Right ventricle myocardium inferior (tissue), 1 donor: ENCODE data around the gene SEPTIN2. TPM values are rescaled to one million over a fixed set of nuclear protein-coding genes. Genes with fewer than 3 reads are reported as not detected.
"Not testable (repeated sequence)": the region's sequence is repeated elsewhere in the genome, so short reads cannot be mapped to it uniquely, and the experiment has no call there.

Experiments used
- ATAC-seq: fragments of 200-7000 bp; cut with Tn5 transposase; one replicate; pipeline ENCODE4 v1.9.1; 2020; ENCODE audit warnings: mild to moderate bottlenecking, moderate library complexity
- DNase-seq: peaks from one replicate; pipeline ENCODE4 v3.0.0; 2021; ENCODE audit errors: missing footprints
- intact Hi-C: fragments of 100-400 bp; cut with DNase I; formaldehyde crosslinking; loops from one replicate; pipeline ENCODE4 v1.11.0; 2022
- total RNA-seq: library from RNA; stranded (reverse); fragmentation: NEBNext Ultra II Directional; extraction: Animal tissue kit (Norgen Biotek cat#: 25700); gene quantifications from one replicate; pipeline ENCODE4 v1.2.1, GENCODE V29; 2021
- donor health status: DM: no; HTN: yes; CAD: no; lungs with severe emphysema.

The SEPTIN2 gene
- total RNA-seq, 1 donor from 2014 or later: 150 TPM

GRCh38 chr2:241358470-241358869 is 42.7 kb downstream of the SEPTIN2 start:
- ATAC-seq: no peak
- DNase-seq: no peak
- intact Hi-C loops: loop anchor here (5.0 kb wide), 1 partner anchor 149 kb away; the partner anchor contains the start of gene STK25

DNA sequence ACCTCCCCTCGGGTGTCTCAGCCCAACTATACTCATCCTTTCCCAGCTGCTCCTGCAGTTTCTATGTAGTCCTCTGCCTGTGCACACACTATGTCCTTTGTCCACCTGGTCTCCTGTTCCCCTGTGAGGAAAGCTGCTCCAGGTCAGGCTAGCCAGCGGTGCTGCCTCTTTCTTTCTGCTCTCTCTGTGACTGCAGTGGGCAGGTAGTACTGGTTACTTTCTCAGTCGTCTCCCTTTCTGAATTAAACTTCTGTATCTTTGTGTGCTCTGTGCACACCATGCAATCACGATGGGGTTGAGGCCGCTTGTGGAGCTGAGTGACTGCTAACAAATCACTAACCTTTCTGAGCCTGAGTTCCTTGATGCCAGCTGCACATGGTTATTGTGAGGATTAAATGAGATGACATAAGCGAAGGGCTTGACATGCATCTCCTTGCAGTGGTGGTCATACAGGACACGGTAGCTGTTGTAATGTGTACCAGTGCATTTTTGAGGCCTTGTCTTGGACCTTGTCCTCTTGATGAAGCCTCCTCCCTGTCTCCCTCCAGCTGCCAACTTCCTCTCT is 43.8 kb downstream of the SEPTIN2 start:
- ATAC-seq (no peak), DNase-seq (no peak)
- intact Hi-C loops: loop anchor here (5.0 kb wide), 1 partner anchor 148 kb away; the partner anchor contains the start of gene STK25

- intact Hi-C loops: no loop called here
- no peak for ATAC-seq
- DNase-seq: no peak
Measured at GRCh38 chr2:241363426-241363825, 47.7 kb downstream of the SEPTIN2 start.

DNA sequence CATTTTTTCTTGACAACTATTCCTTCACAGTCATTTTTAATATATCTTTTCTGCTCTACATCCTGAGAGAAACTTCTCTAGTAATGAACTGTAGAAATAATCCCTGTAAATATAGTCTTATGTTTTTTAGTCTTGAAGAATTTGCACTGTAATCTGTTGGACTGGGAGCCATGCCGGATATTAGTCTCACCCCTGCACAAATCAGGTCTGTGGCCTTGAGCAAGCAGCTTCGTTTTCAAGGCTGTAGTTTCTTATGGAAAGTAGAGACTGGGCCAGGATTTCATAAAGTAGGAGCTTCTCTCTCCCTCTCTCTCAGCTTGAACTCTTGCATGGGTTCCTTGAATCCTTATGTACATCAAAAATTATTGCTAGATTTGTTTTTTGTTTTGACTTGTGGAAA is 49.1 kb downstream of the SEPTIN2 start:
- DNase-seq (no peak), ATAC-seq (no peak)
- intact Hi-C loops: no loop called here

DNA sequence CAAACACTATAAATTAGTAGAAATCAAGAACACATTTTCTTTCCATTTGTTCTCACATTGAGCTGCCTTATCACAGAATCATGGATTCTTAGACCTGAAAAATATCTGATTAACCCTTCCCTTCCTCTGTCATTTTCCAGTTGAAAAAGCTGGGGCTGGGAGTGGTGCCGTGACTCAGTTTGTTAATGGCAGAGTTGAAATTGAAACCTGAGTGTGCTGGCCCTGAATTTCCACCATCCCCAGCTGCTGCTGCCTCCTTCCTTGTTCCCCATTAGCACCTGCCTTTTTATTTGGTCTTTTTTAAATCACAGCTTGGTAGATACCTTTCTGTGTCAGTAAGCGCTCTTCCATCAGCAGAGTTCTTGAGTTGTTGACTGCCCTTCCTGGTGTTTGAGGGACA is 51.0 kb downstream of the SEPTIN2 start:
- intact Hi-C loops: no loop called here
- DNase-seq (no peak), ATAC-seq (no peak)

DNA sequence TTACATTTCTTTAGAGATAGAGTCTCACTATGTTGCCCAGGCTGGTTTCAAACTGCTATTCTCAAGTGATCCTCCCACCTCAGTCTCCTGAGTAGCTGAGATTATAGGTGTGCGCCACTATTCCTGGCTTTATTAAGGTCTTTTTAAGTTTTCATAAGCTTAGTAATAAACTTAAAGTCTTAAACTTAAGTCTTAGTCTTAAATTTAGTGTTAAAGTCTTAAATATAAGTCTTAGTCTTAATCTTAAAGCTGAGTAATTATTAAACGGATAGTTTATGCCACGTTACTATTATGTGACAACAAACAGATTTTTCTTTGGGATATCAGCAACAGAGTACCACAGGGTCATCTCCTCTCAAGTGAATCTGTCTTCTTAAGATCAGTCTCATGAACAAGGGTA is 52.9 kb downstream of the SEPTIN2 start:
- ATAC-seq (no peak), DNase-seq (no peak)
- intact Hi-C loops: no loop called here

GRCh38 chr2:241372361-241372992 is 56.8 kb downstream of the SEPTIN2 start:
- no peak for DNase-seq
- intact Hi-C loops: no loop called here
- ATAC-seq: no peak

- intact Hi-C loops: no loop called here
- ATAC-seq: no peak
- DNase-seq: no peak
Measured at GRCh38 chr2:241373446-241373845, 57.7 kb downstream of the SEPTIN2 start.

DNA sequence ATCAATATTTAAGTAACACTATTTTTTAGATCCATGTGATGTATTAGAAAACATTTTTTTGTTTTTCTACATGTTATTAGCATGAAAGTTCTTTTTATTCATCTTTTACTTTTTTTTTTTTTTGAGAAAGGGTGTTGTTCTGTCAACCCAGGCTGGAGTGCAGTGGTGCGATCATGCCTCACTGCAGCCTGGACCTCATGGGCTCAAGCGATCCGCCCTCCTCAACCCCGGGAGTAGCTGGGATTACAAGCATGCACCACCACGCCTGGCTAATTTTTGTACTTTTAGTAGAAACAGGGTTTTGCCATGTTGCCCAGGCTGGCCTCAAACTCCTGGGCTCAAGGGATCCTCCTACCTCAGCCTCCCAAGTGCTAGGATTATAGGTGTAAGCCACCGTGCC is 58.2 kb downstream of the SEPTIN2 start:
- intact Hi-C loops, DNase-seq, ATAC-seq: not testable (repeated sequence)

GRCh38 chr2:241375300-241375699 is 59.6 kb downstream of the SEPTIN2 start:
- no peak for ATAC-seq
- no peak for DNase-seq
- intact Hi-C loops: no loop called here

- DNase-seq (no peak), ATAC-seq (no peak)
- intact Hi-C loops: no loop called here
Measured at GRCh38 chr2:241376808-241377207, 61.1 kb downstream of the SEPTIN2 start.

GRCh38 chr2:241378816-241379215 is 63.1 kb downstream of the SEPTIN2 start:
- intact Hi-C loops: no loop called here
- DNase-seq (no peak), ATAC-seq (no peak)

DNA sequence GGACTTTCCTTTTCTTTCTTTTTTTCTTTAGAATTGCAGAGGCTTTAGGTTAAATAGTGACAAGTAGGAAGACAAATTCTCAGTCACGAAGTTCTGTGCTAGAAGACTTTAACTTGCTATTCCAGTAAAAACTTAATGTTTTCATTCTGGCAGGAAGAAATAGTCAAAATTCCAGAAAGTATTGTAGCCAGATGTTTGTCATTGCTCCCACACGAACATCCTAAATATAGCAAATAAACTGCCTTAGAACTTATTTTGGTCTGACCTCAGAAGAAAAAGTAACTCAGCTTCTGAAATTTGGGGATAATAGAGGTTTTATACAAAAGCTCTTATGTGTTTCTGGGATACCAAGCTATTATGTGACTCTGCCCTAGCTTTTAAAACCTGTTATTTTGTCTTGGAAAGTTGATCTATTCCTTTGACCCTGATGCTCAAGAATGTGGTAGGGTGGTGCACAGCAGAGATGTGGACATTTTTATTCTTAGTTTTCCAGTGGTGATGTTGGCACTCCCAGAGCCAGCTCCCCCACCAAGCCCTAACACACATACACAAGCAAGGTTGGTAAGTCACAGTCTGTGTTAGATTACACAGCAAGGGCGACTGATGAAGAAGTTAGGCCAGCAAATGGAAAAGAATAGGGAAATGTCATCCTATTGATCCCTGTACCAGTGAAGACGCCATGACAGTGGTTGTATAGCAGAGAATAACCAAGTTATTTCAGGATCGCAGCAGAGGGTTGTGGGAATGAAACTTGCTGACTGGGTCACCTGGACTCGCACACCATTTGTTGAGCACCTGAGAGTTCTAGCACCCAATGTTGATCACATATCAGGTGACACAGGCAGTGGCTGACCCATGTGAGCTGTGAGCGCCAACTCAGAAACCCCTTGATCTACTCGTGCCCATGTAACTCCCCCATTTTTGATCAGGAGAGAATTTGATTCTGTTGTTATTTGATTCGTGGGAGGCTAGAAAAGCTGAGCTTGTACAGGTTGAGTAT is 64.1 kb downstream of the SEPTIN2 start:
- intact Hi-C loops: no loop called here
- no peak for ATAC-seq

DNA sequence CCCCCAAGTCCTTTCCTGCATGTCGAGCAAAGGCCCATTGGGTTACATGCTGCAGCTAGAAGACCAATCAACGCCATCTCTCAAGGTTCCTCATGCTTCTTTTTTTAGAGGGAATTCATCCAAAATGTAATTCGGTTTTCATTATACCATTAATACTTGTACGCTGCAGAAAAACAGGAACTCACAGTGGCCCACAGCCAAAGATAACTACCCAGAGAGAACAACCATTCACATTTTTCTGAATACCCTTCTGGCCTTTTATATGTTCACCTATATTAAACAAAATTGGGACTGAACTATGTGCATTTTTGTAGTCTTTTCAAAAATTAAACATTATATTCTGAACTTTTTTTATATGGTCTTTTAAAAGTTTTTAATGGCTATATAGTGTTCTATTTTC is 66.1 kb downstream of the SEPTIN2 start:
- intact Hi-C loops: no loop called here
- ATAC-seq (no peak), DNase-seq (no peak)

More for the DNA sequence above, 64.1 kb downstream of the SEPTIN2 start:
- DNase-seq: no peak

- ATAC-seq, intact Hi-C loops, DNase-seq: not testable (repeated sequence)
Measured at GRCh38 chr2:241385450-241385849, 69.7 kb downstream of the SEPTIN2 start.

- intact Hi-C loops: no loop called here
- DNase-seq (no peak), ATAC-seq (no peak)
Measured at GRCh38 chr2:241386519-241386918, 70.8 kb downstream of the SEPTIN2 start.

GRCh38 chr2:241389697-241390096 is 74.0 kb downstream of the SEPTIN2 start:
- intact Hi-C loops: no loop called here
- ATAC-seq (no peak), DNase-seq (no peak)

GRCh38 chr2:241390301-241391206 is 74.8 kb downstream of the SEPTIN2 start:
- no peak for DNase-seq
- intact Hi-C loops: no loop called here
- ATAC-seq: no peak
